Mammary epithelial cell (primary cell): ENCODE measurements around the gene LYRM2.

Source experiments
- EZH2 ChIP-seq: IDR thresholded peaks from 2 replicates; pipeline ENCODE4 v1.6.1; 2012; ENCODE audit warnings: low read length, inconsistent platforms, borderline replicate concordance
- TF ChIP-seq, protein P1 (sequence below), 2 donors: IDR thresholded peaks in 1 of 2; conservative IDR thresholded peaks in 1 of 2; 2 replicates each; pipeline ENCODE4 v1.5.1; 2011 to 2012; ENCODE audit warnings: inconsistent platforms in 2 of 2, low read length in 2 of 2, mild to moderate bottlenecking in 2 of 2, control low read depth in 1 of 2, low read depth in 1 of 2; ENCODE audit not compliant: insufficient read depth in 1 of 2; ENCODE audit errors: extremely low read depth in 1 of 2

- TF ChIP-seq, protein P1, sequence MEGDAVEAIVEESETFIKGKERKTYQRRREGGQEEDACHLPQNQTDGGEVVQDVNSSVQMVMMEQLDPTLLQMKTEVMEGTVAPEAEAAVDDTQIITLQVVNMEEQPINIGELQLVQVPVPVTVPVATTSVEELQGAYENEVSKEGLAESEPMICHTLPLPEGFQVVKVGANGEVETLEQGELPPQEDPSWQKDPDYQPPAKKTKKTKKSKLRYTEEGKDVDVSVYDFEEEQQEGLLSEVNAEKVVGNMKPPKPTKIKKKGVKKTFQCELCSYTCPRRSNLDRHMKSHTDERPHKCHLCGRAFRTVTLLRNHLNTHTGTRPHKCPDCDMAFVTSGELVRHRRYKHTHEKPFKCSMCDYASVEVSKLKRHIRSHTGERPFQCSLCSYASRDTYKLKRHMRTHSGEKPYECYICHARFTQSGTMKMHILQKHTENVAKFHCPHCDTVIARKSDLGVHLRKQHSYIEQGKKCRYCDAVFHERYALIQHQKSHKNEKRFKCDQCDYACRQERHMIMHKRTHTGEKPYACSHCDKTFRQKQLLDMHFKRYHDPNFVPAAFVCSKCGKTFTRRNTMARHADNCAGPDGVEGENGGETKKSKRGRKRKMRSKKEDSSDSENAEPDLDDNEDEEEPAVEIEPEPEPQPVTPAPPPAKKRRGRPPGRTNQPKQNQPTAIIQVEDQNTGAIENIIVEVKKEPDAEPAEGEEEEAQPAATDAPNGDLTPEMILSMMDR (conservative IDR thresholded peaks at IDR 0.05 in 1 of 2, IDR thresholded peaks at IDR 0.05 in 1 of 2; ENCODE audit: extremely low read depth in 1 of 2, insufficient read depth in 1 of 2, low read depth in 1 of 2, low read length in 2 of 2), result no peak
- no peak for TF ChIP-seq EZH2
Observed at GRCh38 chr6:89679215-89680120, 40.9 kb upstream of the LYRM2 start.
